ENCODE data around the gene BMF.

DNA sequence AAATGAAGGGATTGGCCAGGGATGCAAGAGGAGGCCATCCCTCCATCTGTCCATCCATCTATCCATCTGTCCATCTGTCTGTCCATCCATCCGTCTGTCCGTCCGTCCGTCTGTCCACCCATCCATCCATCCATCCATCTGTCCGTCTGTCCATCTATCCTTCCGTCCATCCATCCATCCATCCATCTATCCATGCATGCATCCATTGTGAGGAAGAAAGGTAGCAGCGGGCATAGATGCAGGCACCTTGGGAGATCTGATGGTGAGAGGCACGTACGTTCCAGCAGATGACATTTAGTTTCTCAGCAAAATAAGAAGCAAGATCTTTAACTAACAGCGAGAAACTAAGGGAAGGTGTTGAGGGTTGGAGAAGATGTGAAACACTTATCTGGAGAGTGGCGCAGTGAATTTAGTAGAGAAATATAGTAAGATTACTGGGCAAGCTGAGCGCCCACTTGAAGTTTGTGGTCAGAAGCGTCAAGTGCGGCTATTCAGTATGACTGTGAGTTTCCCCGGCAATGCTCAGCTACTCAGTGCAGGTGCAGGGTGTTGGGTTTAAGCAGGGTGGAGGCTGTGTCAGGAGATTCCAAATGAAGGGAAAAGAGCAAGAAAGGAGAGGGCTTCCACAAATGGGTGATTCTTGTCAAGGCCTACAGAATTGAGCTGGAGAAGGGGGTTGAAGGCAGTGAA is 47.3 kb downstream of the BMF start:
- TF ChIP-seq, protein P1, sequence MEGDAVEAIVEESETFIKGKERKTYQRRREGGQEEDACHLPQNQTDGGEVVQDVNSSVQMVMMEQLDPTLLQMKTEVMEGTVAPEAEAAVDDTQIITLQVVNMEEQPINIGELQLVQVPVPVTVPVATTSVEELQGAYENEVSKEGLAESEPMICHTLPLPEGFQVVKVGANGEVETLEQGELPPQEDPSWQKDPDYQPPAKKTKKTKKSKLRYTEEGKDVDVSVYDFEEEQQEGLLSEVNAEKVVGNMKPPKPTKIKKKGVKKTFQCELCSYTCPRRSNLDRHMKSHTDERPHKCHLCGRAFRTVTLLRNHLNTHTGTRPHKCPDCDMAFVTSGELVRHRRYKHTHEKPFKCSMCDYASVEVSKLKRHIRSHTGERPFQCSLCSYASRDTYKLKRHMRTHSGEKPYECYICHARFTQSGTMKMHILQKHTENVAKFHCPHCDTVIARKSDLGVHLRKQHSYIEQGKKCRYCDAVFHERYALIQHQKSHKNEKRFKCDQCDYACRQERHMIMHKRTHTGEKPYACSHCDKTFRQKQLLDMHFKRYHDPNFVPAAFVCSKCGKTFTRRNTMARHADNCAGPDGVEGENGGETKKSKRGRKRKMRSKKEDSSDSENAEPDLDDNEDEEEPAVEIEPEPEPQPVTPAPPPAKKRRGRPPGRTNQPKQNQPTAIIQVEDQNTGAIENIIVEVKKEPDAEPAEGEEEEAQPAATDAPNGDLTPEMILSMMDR (conservative IDR thresholded peaks at IDR 0.05 in 1 of 2, IDR thresholded peaks at IDR 0.05 in 1 of 2; ENCODE audit: low read depth in 1 of 2, low read length in 2 of 2) = no peak
- TF ChIP-seq EZH2 (IDR thresholded peaks at IDR 0.05; ENCODE audit: low read length, missing control alignments) = no peak

All from fibroblast of lung (primary cell).